Neuronal stem cell (in vitro differentiated cells): Measurements from ENCODE around the gene CFAP92.

Source experiments
- DNase-seq: peaks from one replicate; pipeline ENCODE4 v3.0.0-alpha.2; 2013; ENCODE audit warnings: low spot score
- H2AFZ ChIP-seq: one replicate; pipeline ENCODE4 v1.6.1; 2013; ENCODE audit warnings: mild to moderate bottlenecking, low read length, inconsistent platforms
- H2AK5ac ChIP-seq: 2 replicates; pipeline ENCODE4 v1.6.1; 2013; ENCODE audit warnings: low read depth, mild to moderate bottlenecking, inconsistent platforms, low read length, moderate library complexity, mixed read lengths
- H2BK120ac ChIP-seq: 2 replicates; pipeline ENCODE4 v1.6.1; 2013; ENCODE audit warnings: low read depth, mild to moderate bottlenecking, inconsistent platforms, low read length, moderate library complexity, mixed read lengths
- H2BK12ac ChIP-seq: one replicate; pipeline ENCODE4 v1.6.1; 2013; ENCODE audit warnings: low read length, inconsistent platforms
- H2BK15ac ChIP-seq: 2 replicates; pipeline ENCODE4 v1.6.1; 2013; ENCODE audit warnings: mild to moderate bottlenecking, low read length, inconsistent platforms, mixed read lengths
- H2BK5ac ChIP-seq: one replicate; pipeline ENCODE4 v1.6.1; 2013; ENCODE audit warnings: inconsistent platforms, mild to moderate bottlenecking, low read length, moderate library complexity
- H3K14ac ChIP-seq: one replicate; pipeline ENCODE4 v1.6.1; 2013; ENCODE audit warnings: low read length, inconsistent platforms
- H3K18ac ChIP-seq: 2 replicates; pipeline ENCODE4 v1.6.1; 2013; ENCODE audit warnings: low read length, inconsistent platforms
- H3K23ac ChIP-seq: 2 replicates; pipeline ENCODE4 v1.6.1; 2013; ENCODE audit warnings: low read depth, mild to moderate bottlenecking, mixed read lengths, low read length, inconsistent platforms; ENCODE audit not compliant: poor library complexity
- H3K27ac ChIP-seq: replicated peaks from 3 replicates; pipeline ENCODE4 v1.5.1; 2013; ENCODE audit warnings: low read length, inconsistent platforms
- H3K27me3 ChIP-seq, 3 experiments: 2 replicates each; pipeline ENCODE4 v1.6.1; 2013; ENCODE audit warnings: low read length in 3 of 3, mild to moderate bottlenecking in 2 of 3, inconsistent platforms in 1 of 3, low read depth in 1 of 3, mixed read lengths in 1 of 3, moderate library complexity in 1 of 3; ENCODE audit not compliant: control insufficient read depth in 3 of 3, insufficient read depth in 3 of 3
- H3K36me3 ChIP-seq, 2 donors: replicated peaks in 1 of 2; 2 replicates each; pipeline ENCODE4 v1.6.1; 2013; ENCODE audit warnings: low read length in 2 of 2; ENCODE audit not compliant: control insufficient read depth in 2 of 2, insufficient read depth in 2 of 2
- H3K4ac ChIP-seq: 2 replicates; pipeline ENCODE4 v1.6.1; 2013; ENCODE audit warnings: inconsistent platforms, mild to moderate bottlenecking, low read length, moderate library complexity
- H3K4me1 ChIP-seq, 2 donors: 1 replicate in 1 of 2; 2 replicates in 1 of 2; pipeline ENCODE4 v1.6.1; 2013; ENCODE audit warnings: low read length in 2 of 2, low read depth in 1 of 2; ENCODE audit not compliant: control insufficient read depth in 2 of 2, insufficient read depth in 1 of 2
- H3K4me2 ChIP-seq: one replicate; pipeline ENCODE4 v1.6.1; 2013; ENCODE audit warnings: mild to moderate bottlenecking, low read length, inconsistent platforms; ENCODE audit not compliant: insufficient read depth, poor library complexity, severe bottlenecking
- H3K4me3 ChIP-seq, 2 donors: 2 replicates each; pipeline ENCODE4 v1.5.1; 2013; ENCODE audit warnings: low read length in 2 of 2, mild to moderate bottlenecking in 2 of 2, inconsistent platforms in 1 of 2, moderate library complexity in 1 of 2
- H3K79me1 ChIP-seq: one replicate; pipeline ENCODE4 v1.6.1; 2013; ENCODE audit warnings: low read depth, mild to moderate bottlenecking, inconsistent platforms, low read length, moderate library complexity
- H3K9ac ChIP-seq: one replicate; pipeline ENCODE4 v1.6.1; 2013; ENCODE audit warnings: mild to moderate bottlenecking, low read depth, low read length, inconsistent platforms; ENCODE audit not compliant: poor library complexity
- H3K9me3 ChIP-seq, 2 donors: replicated peaks in 1 of 2; 2 replicates each; pipeline versions ENCODE3 to v1.6.1; 2013; ENCODE audit warnings: low read length in 2 of 2, mild to moderate bottlenecking in 2 of 2, inconsistent platforms in 1 of 2, low read depth in 1 of 2, mixed read lengths in 1 of 2, moderate library complexity in 1 of 2; ENCODE audit not compliant: control insufficient read depth in 2 of 2, insufficient read depth in 1 of 2
- H4K8ac ChIP-seq: one replicate; pipeline ENCODE4 v1.6.1; 2013; ENCODE audit warnings: low read depth, mild to moderate bottlenecking, inconsistent platforms, low read length, moderate library complexity
- H4K91ac ChIP-seq: one replicate; pipeline ENCODE4 v1.6.1; 2013; ENCODE audit warnings: low read length, low read depth, mild to moderate bottlenecking, inconsistent platforms; ENCODE audit not compliant: poor library complexity
- WGBS, 2 donors: extraction: QIAGEN DNeasy Blood & Tissue Kit; methylation state at CpG; one replicate each; pipeline ENCODE4 v1.1.7; 2013; ENCODE audit warnings: missing lambda C conversion rate in 2 of 2, mixed read lengths in 1 of 2; ENCODE audit not compliant: insufficient read length in 2 of 2, insufficient replicate concordance in 1 of 2; ENCODE audit errors: extremely low coverage in 2 of 2; 5-methylcytosine and 5-hydroxymethylcytosine counted together

CFAP92 gene

GRCh38 chr3:129018751-129019150, 24.9 kb upstream of the CFAP92 start:
- peaks cover 0 to 9% of the 10 kb centered on the region in 2 donors for H3K4me1 ChIP-seq
- H3K36me3 ChIP-seq: peaks cover 0 to 71% of the 10 kb centered on the region in 2 donors
- no peak overlapping the region for H3K14ac ChIP-seq
- H3K4ac ChIP-seq: no peak overlapping the region
- H3K23ac ChIP-seq: no peak overlapping the region
- no peak overlapping the region for H3K4me3 ChIP-seq
- no peak overlapping the region for H2AK5ac ChIP-seq
- no CpG with 5 or more reads among the region's 9 CpGs for WGBS, 2 donors
- H3K4me2 ChIP-seq: no peak overlapping the region
- H3K9ac ChIP-seq: no peak overlapping the region
- no peak overlapping the region for H3K18ac ChIP-seq
- no peak overlapping the region for H2BK12ac ChIP-seq
- H2BK5ac ChIP-seq: no peak overlapping the region
- no peak for DNase-seq
- no peak overlapping the region for H2AFZ ChIP-seq
- peaks cover 0 to 7% of the 10 kb centered on the region in 2 donors for H3K9me3 ChIP-seq
- no peak overlapping the region for H4K8ac ChIP-seq
- H3K27me3 ChIP-seq: no peaks in the 10 kb centered on the region
- H2BK120ac ChIP-seq: no peak overlapping the region
- no peak overlapping the region for H2BK15ac ChIP-seq
- H3K79me1 ChIP-seq: no peaks in the 10 kb centered on the region
- no peak overlapping the region for H3K27ac ChIP-seq
- no peak overlapping the region for H4K91ac ChIP-seq

GRCh38 chr3:129018271-129018670, 24.4 kb upstream of the CFAP92 start:
- no peaks in the 10 kb centered on the region for H3K27me3 ChIP-seq
- H3K9me3 ChIP-seq: peaks cover 0 to 7% of the 10 kb centered on the region in 2 donors
- no peak overlapping the region for H3K4me3 ChIP-seq
- DNase-seq: no peak
- H2BK120ac ChIP-seq: no peak overlapping the region
- H4K8ac ChIP-seq: no peak overlapping the region
- no peak overlapping the region for H3K4me2 ChIP-seq
- no peak overlapping the region for H3K4ac ChIP-seq
- H3K79me1 ChIP-seq: no peaks in the 10 kb centered on the region
- H2AFZ ChIP-seq: no peak overlapping the region
- no peak overlapping the region for H3K14ac ChIP-seq
- WGBS, 2 donors: no CpG with 5 or more reads among the region's 2 CpGs
- no peak overlapping the region for H2BK5ac ChIP-seq
- H3K23ac ChIP-seq: no peak overlapping the region
- H2BK12ac ChIP-seq: no peak overlapping the region
- H3K27ac ChIP-seq: no peak overlapping the region
- no peak overlapping the region for H3K18ac ChIP-seq
- H3K9ac ChIP-seq: no peak overlapping the region
- no peak overlapping the region for H4K91ac ChIP-seq
- no peak overlapping the region for H2AK5ac ChIP-seq
- peaks cover 0 to 71% of the 10 kb centered on the region in 2 donors for H3K36me3 ChIP-seq
- peaks cover 0 to 9% of the 10 kb centered on the region in 2 donors for H3K4me1 ChIP-seq
- no peak overlapping the region for H2BK15ac ChIP-seq

- no CpG with 5 or more reads among the region's 7 CpGs for WGBS, 2 donors
- Histone ChIP-seq H3K9me3 (peaks cover 0 to 5% of the 10 kb centered on the region in 2 donors), H3K79me1 (no peaks in the 10 kb centered on the region)
Observed at GRCh38 chr3:129017484-129017899, 23.6 kb upstream of the CFAP92 start.

GRCh38 chr3:129016720-129017483, 23.0 kb upstream of the CFAP92 start:
- no CpG with 5 or more reads among the region's 14 CpGs for WGBS, 2 donors
- no peak overlapping the region for H2BK5ac ChIP-seq
- H3K27me3 ChIP-seq: no peaks in the 10 kb centered on the region
- H3K36me3 ChIP-seq: peaks cover 0 to 80% of the 10 kb centered on the region in 2 donors
- no peak overlapping the region for H4K91ac ChIP-seq
- H3K79me1 ChIP-seq: no peaks in the 10 kb centered on the region
- no peaks in the 10 kb centered on the region for H3K9me3 ChIP-seq
- H2AK5ac ChIP-seq: peak overlapping the region; percentile 36
- H2AFZ ChIP-seq: no peak overlapping the region
- no peak overlapping the region for H2BK15ac ChIP-seq
- peaks cover 0 to 9% of the 10 kb centered on the region in 2 donors for H3K4me1 ChIP-seq
- no peak overlapping the region for H4K8ac ChIP-seq
- no peak overlapping the region for H3K4me3 ChIP-seq
- no peak overlapping the region for H2BK120ac ChIP-seq
- no peak overlapping the region for H3K4ac ChIP-seq
- H2BK12ac ChIP-seq: no peak overlapping the region
- H3K27ac ChIP-seq: no peak overlapping the region
- H3K18ac ChIP-seq: no peak overlapping the region
- DNase-seq: no peak
- H3K4me2 ChIP-seq: no peak overlapping the region
- no peak overlapping the region for H3K9ac ChIP-seq
- no peak overlapping the region for H3K23ac ChIP-seq
- H3K14ac ChIP-seq: no peak overlapping the region

More at GRCh38 chr3:129017484-129017899, 23.6 kb upstream of the CFAP92 start:
- Histone ChIP-seq H3K9ac (no peak overlapping the region), H2AFZ (no peak overlapping the region), H2BK120ac (no peak overlapping the region), H3K4me2 (no peak overlapping the region), H4K91ac (no peak overlapping the region), H2BK15ac (no peak overlapping the region), H3K27ac (no peak overlapping the region), H3K18ac (no peak overlapping the region), H3K4ac (no peak overlapping the region), H3K36me3 (peaks cover 0 to 76% of the 10 kb centered on the region in 2 donors), H3K14ac (no peak overlapping the region), H3K27me3 (no peaks in the 10 kb centered on the region), H4K8ac (no peak overlapping the region), H3K4me3 (no peak overlapping the region), H2BK5ac (no peak overlapping the region), H3K4me1 (peaks cover 0 to 9% of the 10 kb centered on the region in 2 donors), H2AK5ac (no peak overlapping the region), H2BK12ac (no peak overlapping the region), H3K23ac (no peak overlapping the region)
- no peak for DNase-seq
